T-helper 2 cell (primary cell): ENCODE results near the gene KAT5.
"Not testable (repeated sequence)": the region's sequence is repeated elsewhere in the genome, so short reads cannot be mapped to it uniquely, and the experiment has no call there.

Source experiments
- DNase-seq, 5 experiments: peaks; one replicate each; pipeline versions ENCODE4 v3.0.0 to v3.0.0-alpha.2; 2012 to 2022

Gene KAT5

DNA sequence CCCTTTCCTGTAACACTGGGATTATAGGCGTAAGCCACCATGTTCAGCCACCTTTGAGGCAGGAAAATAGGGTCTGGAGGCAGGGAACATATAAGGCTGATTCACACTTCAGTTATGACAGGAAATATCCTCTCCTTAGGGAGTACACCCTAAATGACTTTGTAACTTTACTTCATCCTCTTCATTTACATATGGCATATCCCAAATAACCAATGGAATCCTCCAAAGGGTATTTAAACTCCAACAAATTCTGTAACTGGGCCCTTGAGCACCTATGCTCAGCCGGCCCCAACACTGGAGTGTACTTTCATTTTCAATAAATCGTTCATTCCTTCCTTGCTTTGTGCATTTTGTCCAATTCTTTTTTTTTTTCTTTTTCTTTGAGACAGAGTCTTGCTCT is 1.6 kb upstream of the KAT5 start:
- no peak for DNase-seq

DNA sequence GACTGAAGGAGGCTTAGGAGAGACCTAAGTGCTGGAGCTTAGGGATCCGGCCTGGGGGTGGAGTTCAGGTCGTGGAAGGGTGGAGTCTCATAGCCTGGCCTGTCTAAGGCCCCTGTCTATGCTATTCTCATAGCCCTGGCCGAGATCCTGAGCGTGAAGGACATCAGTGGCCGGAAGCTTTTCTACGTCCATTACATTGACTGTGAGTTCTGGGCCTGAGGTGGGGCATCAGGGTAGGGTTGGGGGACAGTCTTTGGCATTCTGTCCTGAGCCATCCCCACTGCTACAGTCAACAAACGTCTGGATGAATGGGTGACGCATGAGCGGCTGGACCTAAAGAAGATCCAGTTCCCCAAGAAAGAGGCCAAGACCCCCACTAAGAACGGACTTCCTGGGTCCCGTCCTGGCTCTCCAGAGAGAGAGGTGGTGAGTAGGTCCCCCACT is 603 bp downstream of the KAT5 start:
- DNase-seq = no peak

DNA sequence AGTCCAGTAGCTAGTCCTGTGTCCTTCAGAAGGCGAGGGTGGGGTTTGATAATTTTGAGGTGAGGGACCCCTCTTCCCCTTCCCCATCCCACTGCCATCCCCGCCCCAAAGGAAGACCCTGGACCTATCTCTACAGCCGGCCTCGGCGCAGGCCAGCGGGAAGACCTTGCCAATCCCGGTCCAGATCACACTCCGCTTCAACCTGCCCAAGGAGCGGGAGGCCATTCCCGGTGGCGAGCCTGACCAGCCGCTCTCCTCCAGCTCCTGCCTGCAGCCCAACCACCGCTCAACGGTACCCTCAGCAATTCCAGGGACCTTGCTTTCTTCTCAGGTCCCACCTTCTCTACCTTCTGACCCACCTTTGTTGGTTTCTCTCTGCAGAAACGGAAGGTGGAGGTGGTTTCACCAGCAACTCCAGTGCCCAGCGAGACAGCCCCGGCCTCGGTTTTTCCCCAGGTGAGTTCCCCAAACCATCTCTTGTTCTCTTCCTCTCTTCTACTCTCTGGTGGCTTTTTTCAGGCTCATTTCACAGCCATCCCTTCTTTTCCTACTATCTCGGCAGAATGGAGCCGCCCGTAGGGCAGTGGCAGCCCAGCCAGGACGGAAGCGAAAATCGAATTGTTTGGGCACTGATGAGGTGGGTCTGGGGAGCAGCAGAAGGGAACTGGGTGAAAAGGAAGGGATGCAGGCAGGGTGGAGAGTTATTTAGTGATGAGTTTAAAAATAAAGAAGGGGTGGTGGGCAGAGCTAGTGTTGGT is 1.3 kb downstream of the KAT5 start:
- DNase-seq = no peak

DNA sequence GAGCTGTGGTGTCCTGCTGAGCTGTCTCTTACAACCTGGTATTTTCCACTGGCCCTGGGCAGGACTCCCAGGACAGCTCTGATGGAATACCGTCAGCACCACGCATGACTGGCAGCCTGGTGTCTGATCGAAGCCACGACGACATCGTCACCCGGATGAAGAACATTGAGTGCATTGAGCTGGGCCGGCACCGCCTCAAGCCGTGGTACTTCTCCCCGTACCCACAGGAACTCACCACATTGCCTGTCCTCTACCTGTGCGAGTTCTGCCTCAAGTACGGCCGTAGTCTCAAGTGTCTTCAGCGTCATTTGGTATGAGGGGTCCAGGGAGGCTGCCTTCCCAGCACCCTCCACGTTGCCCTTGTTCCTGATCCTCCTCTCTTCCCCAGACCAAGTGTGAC is 2.4 kb downstream of the KAT5 start:
- no peak for DNase-seq

GRCh38 chr11:65716302-65716701 is 4.2 kb downstream of the KAT5 start:
- no peak for DNase-seq

DNA sequence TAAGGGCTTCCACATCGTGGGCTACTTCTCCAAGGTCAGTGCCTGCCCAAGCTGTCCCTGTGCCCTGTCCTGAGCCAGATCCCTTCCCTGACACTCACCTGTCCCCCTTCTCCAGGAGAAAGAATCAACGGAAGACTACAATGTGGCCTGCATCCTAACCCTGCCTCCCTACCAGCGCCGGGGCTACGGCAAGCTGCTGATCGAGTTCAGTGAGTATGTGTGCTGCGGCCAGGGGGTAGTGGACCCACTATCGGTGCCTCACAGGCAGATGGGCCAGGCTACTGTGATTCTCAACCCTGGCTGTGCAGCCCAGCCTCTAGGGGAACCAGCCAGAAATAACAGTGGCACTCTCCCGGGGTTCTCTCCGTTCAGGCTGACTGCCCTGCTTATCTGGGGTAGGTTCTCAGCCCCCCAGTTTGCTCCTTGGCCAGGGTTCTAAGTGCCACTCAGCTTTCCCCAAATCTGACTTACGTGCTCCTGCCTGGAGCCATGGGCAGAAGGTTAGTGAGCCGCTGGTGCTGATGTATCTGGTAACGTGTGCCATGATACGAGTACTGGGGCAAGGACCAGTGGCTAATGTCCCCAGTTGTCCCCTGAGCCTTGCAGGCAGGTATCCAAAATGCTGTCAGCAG is 4.8 kb downstream of the KAT5 start:
- no peak for DNase-seq

DNA sequence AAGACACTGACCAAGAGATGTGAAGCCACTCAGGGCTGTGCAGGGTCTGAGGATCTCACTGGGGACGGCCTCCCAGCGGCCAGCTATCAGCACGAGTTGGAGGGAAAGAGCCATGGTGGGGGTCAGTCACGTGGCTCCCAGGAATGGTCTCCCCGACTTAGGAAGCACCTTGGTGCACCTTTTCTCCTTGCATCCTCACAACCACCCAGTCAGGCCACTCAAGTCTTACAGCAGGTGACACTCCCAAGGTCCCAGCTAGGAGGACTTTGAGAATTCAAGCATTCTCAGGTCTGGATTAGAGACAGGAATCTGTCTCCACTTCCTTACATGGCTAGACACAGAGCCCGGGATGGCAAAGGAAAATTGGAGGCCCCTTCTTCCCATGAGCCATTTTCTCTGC is 5.9 kb downstream of the KAT5 start:
- DNase-seq = no peak

DNA sequence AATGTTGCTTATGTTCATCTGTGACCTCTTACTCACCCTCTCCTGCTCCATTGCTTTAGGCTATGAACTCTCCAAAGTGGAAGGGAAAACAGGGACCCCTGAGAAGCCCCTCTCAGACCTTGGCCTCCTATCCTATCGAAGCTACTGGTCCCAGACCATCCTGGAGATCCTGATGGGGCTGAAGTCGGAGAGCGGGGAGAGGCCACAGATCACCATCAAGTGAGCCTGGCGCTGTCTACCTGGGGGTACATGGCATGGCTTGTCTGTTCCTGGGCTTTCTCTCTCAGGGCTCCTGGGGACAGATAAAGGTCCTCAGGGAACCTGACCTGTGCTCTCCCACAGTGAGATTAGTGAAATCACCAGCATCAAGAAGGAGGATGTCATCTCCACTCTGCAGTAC is 6.5 kb downstream of the KAT5 start:
- DNase-seq = no peak

- DNase-seq = no peak
Measured at GRCh38 chr11:65718964-65719492, 7.0 kb downstream of the KAT5 start.

DNA sequence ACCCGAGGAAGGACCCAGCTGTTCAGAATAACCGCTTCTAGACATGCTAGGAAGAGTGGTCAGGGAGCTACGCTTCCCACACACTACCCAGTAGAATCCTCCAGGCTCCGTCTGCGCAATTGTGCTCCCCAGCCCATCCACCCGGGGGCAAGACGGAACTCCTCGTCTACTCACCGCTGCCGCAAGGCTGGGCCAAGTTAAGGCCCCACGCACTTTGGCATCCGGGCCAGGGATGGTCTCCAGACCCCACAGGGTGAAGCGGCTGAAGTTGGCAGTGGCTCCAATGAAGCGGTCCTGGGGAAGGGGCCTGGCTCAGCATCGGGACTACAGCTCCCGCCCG is 7.8 kb downstream of the KAT5 start:
- DNase-seq = peak in 1 of 5 experiments; percentile 27

GRCh38 chr11:65720211-65720934 is 8.3 kb downstream of the KAT5 start, which contains the start of gene RNASEH2C:
Gene RNASEH2C, minus strand, starts transcription at chr11:65720798. Its CDS starts 40 bp downstream, at chr11:65720758.
- peak; percentile 53 to 89 (median 62) for DNase-seq

DNA sequence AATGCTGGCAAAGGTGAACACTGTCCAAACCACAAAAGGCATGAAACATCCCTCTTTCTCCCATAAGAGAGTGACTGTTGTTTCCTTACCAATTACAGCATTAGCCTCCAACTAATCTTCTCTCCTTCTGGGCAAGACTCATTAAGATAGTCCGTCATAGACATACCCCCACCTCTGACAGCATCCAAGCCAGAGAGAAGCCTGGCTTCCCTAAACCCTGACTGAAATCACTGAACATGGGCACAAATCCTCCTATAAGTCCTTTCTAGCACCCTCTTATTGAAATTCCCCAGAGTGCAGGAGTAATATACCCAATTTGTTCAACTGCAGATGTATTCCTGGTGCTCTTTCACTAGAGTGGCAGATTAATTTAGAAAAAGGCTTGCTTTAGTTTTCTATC is 10.2 kb downstream of the KAT5 start:
- DNase-seq = no peak

DNA sequence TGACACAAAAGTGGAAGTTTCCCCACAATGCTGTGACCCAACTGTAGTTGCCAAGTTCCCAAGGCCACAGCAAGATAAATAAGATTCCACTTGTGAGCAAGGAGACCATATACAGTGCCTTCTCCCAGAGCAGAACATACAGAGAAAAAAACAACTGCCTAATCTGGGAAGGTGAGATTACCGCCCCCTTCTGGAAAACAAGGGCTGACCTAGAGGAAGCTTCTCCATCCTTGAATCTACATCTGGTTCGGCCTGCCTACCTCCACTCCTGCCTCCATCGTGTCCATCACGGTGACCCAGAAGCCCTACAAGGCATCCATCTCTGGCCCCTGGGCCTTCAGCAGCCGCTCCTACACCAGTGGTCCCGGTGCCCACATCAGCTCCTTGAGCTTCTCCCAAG is 14.6 kb downstream of the KAT5 start:
- no peak for DNase-seq

- no peak for DNase-seq
Measured at GRCh38 chr11:65727865-65728264, 15.8 kb downstream of the KAT5 start.

DNA sequence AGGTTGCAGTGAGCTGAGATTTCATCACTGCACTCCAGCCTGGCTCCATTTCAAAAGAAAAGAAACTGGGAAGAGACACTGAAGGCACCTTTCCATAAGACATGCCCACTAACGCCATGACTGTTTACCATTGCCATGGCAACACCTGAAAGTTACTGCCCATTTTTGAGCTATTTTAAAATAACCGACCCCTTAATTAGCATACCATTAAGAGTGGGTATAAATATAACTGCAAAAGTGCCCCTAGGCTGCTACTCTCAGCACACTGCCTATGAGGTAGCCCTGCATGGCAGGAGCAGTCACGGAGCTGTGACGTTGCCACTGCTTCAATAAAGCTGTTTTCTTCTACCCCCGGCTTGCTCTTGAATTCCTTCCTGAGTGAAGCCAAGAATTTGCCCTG is 18.4 kb downstream of the KAT5 start:
- DNase-seq = no peak

- DNase-seq = not testable (repeated sequence)
Measured at GRCh38 chr11:65735111-65735510, 23.1 kb downstream of the KAT5 start.

- DNase-seq = no peak
Measured at GRCh38 chr11:65736810-65737209, 24.8 kb downstream of the KAT5 start.

DNA sequence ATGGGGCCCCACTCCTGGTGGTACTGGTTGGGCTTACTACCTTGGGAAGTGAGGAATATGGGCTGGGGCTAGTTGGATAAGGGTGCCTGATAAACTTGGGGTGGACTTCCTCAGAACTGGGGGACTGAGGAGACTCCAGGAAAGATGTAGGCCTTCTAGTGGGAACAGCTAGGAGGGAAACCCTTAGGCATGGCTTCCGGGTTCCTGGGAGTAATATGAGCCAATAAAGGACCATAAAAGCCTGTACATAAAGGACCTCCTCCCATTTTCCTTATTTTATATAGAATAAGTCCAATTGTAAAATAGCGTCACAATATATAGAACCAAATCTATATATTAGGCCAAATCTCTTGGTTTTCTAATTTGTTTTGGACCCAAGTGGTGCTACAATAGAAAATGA is 27.0 kb downstream of the KAT5 start:
- no peak for DNase-seq

GRCh38 chr11:65741185-65741584 is 29.1 kb downstream of the KAT5 start:
- DNase-seq = no peak

DNA sequence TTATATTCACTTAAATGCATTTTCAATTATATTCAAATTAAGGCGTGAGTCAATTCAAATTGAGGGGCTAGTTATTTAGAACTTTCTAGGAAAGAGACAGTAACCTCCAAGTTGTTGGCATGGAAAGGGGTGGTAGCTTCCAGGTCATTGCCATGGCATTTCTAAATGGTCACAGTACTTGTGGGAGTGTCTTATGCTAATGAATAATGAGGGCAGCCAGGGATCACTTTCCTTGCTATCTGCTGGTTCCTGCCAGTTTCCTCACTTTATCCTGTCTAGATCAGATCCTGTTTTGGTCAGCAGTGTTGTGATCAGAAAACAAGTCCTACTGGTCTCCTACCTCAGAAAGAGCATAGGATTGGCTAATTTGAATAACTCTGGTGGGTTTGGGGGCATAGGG is 30.3 kb downstream of the KAT5 start:
- DNase-seq = no peak

GRCh38 chr11:65743681-65744025 is 31.6 kb downstream of the KAT5 start:
- no peak for DNase-seq

DNA sequence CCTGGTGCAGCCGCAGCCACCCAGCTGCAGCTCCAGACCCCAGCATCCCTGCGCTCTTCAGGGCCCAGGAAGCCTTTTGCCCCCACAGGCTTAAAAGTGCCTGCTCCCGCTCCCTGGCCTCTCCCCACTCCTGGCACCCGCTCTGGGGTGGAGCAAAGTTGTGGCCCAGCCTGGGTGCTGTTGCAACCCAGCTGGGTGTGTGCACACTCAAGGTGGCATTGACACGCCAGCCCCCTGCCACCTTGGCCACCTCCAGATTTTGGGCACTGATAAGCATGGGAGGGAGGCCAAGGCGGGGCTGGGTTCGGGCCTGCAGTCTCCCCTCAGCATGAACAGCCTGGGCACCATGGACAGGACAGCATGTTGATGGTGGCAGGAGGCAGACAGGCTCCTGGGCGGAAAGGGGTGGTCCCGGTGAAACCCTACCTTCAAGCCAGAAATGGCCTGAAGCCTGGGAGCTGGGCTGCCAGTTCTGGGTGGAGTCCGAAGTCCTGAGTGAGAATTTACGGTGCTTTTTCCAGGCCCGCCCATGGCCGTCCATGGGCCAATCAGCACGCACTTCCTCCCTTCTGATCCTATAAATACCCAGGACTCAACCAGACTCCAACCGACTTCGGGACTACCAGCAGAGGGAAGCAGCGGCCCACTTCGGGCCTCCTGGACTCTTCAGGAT is 32.1 kb downstream of the KAT5 start:
- DNase-seq = no peak

- DNase-seq = no peak
Measured at GRCh38 chr11:65744699-65745042, 32.6 kb downstream of the KAT5 start.
